Testis (tissue), 3 donors: ENCODE results near the gene IGSF21. TPM values are rescaled to one million over a fixed set of nuclear protein-coding genes. Genes with fewer than 3 reads are reported as not detected.

Experiments
- DNase-seq: peaks from one replicate; pipeline ENCODE4 v3.0.0-alpha.2; 2019
- H3K27ac ChIP-seq, 2 donors: fragments of 200-600 bp; sonication (generic); one replicate each; pipeline ENCODE4 v1.5.1; 2019
- H3K27me3 ChIP-seq: fragments of 200-600 bp; sonication (generic); one replicate; pipeline ENCODE4 v1.5.1; 2019
- H3K36me3 ChIP-seq: fragments of 200-600 bp; sonication (generic); one replicate; pipeline ENCODE4 v1.5.1; 2017; ENCODE audit warnings: low read depth; ENCODE audit errors: missing control alignments
- H3K4me1 ChIP-seq: fragments of 200-600 bp; sonication (generic); one replicate; pipeline ENCODE4 v1.5.1; 2019
- H3K4me3 ChIP-seq, 2 donors: fragments of 200-600 bp; sonication (generic); one replicate each; pipeline ENCODE4 v1.5.1; 2017 to 2019
- H3K9me3 ChIP-seq: fragments of 200-600 bp; sonication (generic); one replicate; pipeline ENCODE4 v1.5.1; 2017
- CTCF ChIP-seq, 3 experiments: fragments of 450-650 bp in 2 of 3; fragments of 200-600 bp in 1 of 3; sonication (generic) in 1 of 3; IDR thresholded peaks; one replicate each; pipeline ENCODE4 v1.5.1; 2016 to 2019; ENCODE audit warnings: antibody characterized with exemption in 3 of 3, mild to moderate bottlenecking in 2 of 3, moderate library complexity in 1 of 3
- POLR2A ChIP-seq: fragments of 450-650 bp; IDR thresholded peaks from one replicate; pipeline ENCODE4 v1.6.1; 2017; ENCODE audit warnings: antibody characterized with exemption, mild to moderate bottlenecking, moderate library complexity
- WGBS, 2 donors: methylation state at CpG; one replicate each; pipeline ENCODE4 v1.1.5; 2018; 5-methylcytosine and 5-hydroxymethylcytosine counted together
- intact Hi-C: fragments of 100-400 bp; cut with DNase I; formaldehyde crosslinking; loops from one replicate; pipeline ENCODE4 v1.15.1; 2023; ENCODE audit warnings: low total_unique reads
- polyA plus RNA-seq: library from polyadenylated mRNA; stranded (reverse); fragments of 350-450 nt; fragmentation: Illumina TruSeq; extraction: RNeasy Lipid Tissue Mini Kit (QIAGEN cat#74804); gene quantifications from one replicate; pipeline ENCODE4 v1.2.3, GENCODE V29; 2014; ENCODE audit warnings: low read depth, low replicate concordance; ENCODE audit not compliant: insufficient read depth
- total RNA-seq, 2 donors: library from RNA; depleted of rRNA; stranded (reverse); fragments of >200 nt; gene quantifications; one replicate each; pipeline ENCODE4 v1.2.3, GENCODE V29; 2016

IGSF21 gene
- total and polyA plus RNA-seq, 3 donors from 2014 or later: 1.7 to 4.2 (median 2.9) TPM

DNA sequence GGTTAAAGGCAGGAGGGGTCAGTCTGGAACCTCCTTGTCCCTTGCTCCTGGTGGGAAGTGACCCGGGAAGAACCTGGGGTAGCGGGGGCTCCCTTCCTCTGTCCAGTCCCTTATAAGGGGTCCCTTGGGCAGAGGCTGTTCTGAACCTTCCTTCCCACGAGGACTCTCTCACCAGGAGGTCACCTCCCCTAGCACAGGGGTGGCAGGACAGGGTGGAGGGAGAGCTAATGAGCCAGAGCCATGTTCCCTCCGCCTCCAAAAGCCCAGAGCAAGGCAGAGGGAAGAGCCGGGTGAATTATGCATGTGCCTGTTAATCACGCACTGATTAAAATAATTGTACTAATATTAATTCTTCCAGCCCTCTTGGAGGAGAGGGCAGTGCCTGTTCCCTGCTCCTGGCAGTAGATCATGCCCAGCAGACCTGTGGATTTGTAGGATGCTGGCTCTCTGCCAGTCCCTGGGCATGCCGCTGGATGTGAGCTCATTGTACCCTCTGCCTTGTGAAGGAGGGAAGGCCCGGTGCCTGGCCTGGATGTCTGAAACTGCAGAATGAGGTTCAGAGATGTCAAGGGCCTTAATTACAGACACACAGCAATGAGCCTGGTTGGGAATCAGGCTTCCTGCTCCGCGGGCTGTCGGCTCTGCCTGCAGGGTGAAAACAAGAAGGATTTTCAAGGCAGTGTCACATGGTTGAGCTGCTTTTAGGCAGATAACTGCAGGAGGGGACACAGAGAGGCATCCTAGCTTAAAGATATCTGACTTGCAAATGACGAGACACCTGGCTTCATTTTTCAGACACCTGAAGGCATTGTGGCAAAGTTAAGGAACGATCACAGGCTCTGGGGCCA lies 68.2 kb downstream of the IGSF21 start:
- Histone ChIP-seq H3K27me3 (no peaks in the 10 kb centered on the region), H3K27ac (no peak overlapping the region), H3K4me3 (no peak overlapping the region), H3K4me1 (peaks cover 8% of the 10 kb centered on the region), H3K36me3 (no peaks in the 10 kb centered on the region), H3K9me3 (no peaks in the 10 kb centered on the region)
- peak; percentile 57 for DNase-seq
- TF ChIP-seq CTCF (IDR thresholded peaks at IDR 0.05) (no peak), POLR2A (no peak)
- intact Hi-C loops: no loop called here
- WGBS, 2 donors: 43 to 56% methylated on average over 11 to 13 of the region's 13 CpGs

- intact Hi-C loops: no loop called here
- 46 to 53% methylated on average over 4 of the region's 4 CpGs for whole genome bisulfite sequencing, 2 donors
- no peak overlapping the region for H3K27ac ChIP-seq
- H3K9me3 ChIP-seq: no peaks in the 10 kb centered on the region
- no peak overlapping the region for H3K4me3 ChIP-seq
- TF ChIP-seq CTCF (IDR thresholded peaks at IDR 0.05): no peak
- TF ChIP-seq POLR2A: no peak
- DNase-seq: no peak
- peaks cover 8% of the 10 kb centered on the region for H3K4me1 ChIP-seq
- no peaks in the 10 kb centered on the region for H3K36me3 ChIP-seq
- H3K27me3 ChIP-seq: no peaks in the 10 kb centered on the region
Observed at GRCh38 chr1:18176619-18177018, 69.0 kb downstream of the IGSF21 start.

DNA sequence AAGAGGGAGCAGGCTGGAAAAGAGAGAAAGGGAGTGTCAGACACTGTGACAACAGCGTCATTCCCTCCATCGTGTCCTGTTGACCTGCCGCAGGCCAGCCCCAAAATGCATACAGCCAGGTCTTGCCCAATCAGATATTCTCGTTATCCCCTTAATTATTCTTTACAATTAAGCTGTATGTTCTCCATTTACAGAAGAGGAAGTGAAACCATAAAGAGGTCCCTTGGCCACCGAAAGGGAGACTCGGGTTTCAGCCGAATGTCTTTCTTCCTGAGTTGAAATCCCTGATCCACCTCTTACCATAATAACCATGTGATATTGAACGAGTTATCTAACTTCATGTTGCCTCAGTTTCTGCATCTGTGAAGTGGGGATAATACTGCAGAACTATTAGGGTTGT lies 70.5 kb downstream of the IGSF21 start:
- no peak overlapping the region for H3K27ac ChIP-seq
- H3K36me3 ChIP-seq: no peaks in the 10 kb centered on the region
- H3K4me1 ChIP-seq: peaks cover 8% of the 10 kb centered on the region
- H3K9me3 ChIP-seq: no peaks in the 10 kb centered on the region
- no peak for TF ChIP-seq CTCF (IDR thresholded peaks at IDR 0.05)
- no peak for TF ChIP-seq POLR2A
- H3K4me3 ChIP-seq: no peak overlapping the region
- 45 to 52% methylated on average over 8 of the region's 8 CpGs for WGBS, 2 donors
- intact Hi-C loops: no loop called here
- H3K27me3 ChIP-seq: no peaks in the 10 kb centered on the region
- no peak for DNase-seq

- no peaks in the 10 kb centered on the region for H3K36me3 ChIP-seq
- no peak overlapping the region for H3K4me3 ChIP-seq
- intact Hi-C loops: no loop called here
- H3K4me1 ChIP-seq: peaks cover 8% of the 10 kb centered on the region
- no peak overlapping the region for H3K27ac ChIP-seq
- DNase-seq: no peak
- H3K27me3 ChIP-seq: no peaks in the 10 kb centered on the region
- WGBS, 2 donors: 76 to 79% methylated on average over 5 to 7 of the region's 7 CpGs
- H3K9me3 ChIP-seq: no peaks in the 10 kb centered on the region
- no peak for TF ChIP-seq POLR2A
- TF ChIP-seq CTCF (IDR thresholded peaks at IDR 0.05): no peak
Observed at GRCh38 chr1:18179009-18179408, 71.4 kb downstream of the IGSF21 start.
